GM12801 (cell line): ENCODE measurements around the gene TRA2B.

Source experiments
- CTCF ChIP-seq: IDR thresholded peaks from one replicate; pipeline ENCODE4 v1.5.1; 2011; ENCODE audit warnings: control low read depth; ENCODE audit not compliant: insufficient read length; ENCODE audit errors: extremely low read depth

Gene TRA2B

GRCh38 chr3:185874119-185874518 lies 63.7 kb downstream of the TRA2B start:
- no peak for TF ChIP-seq CTCF

GRCh38 chr3:185867650-185868049 lies 70.2 kb downstream of the TRA2B start:
- TF ChIP-seq CTCF, result no peak

DNA sequence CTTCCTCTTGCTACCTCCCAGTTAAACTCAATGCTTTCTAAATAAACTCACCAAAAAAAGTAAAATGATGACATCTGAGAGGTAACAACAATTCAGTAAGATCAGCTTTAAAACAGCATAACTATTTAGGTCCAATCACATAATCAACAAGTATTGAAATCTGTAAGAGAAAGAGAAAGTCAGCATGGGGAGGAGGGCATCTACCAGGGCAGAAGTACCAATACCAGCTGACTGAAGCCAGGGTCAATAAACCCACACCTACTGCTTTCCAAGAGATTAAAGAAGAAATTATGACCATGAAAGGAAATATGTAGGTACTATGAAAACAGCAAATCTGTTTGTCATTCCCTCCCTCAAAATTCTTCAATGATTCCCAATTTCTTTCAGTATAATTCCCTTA lies 70.8 kb downstream of the TRA2B start:
- TF ChIP-seq CTCF, result no peak

DNA sequence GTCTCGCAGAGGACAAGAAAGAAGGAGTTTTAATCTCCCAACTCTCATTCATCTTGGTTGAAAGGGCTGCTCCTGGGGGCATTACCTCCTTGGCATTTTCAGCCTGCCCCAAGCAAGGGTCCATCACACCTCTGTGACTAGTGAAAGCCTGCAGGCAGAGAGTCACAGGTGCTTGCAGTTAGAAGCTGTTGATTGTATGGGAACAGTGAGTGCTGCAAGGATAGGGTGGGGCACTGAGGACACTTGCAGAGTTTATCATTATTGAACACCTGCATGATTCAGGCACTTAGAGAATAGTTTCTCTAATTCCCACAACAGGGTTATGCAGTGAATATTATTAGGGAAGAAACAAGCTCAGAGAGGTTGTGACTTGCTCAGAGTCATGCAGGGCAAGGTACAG lies 71.3 kb downstream of the TRA2B start:
- no peak for TF ChIP-seq CTCF
